Ishikawa (cell line): Measurements from ENCODE around the gene RFESD.
A peak's percentile ranks its signal among the peaks of the same experiment; 100 is the strongest.

Source experiments
- CEBPB ChIP-seq: IDR thresholded peaks from 2 replicates; pipeline ENCODE4 v1.6.1; 2012
- CREB1 ChIP-seq: IDR thresholded peaks from 2 replicates; pipeline ENCODE4 v1.6.1; 2012; ENCODE audit warnings: low read depth
- EGR1 ChIP-seq: IDR thresholded peaks from 2 replicates; pipeline ENCODE4 v1.6.1; 2012
- EP300 ChIP-seq: IDR thresholded peaks from 2 replicates; pipeline ENCODE4 v1.6.1; 2012; ENCODE audit warnings: borderline replicate concordance
- FOXM1 ChIP-seq: IDR thresholded peaks from 2 replicates; pipeline ENCODE4 v1.6.1; 2012; ENCODE audit warnings: low read depth, borderline replicate concordance
- MAX ChIP-seq: IDR thresholded peaks from 2 replicates; pipeline ENCODE4 v1.6.1; 2012
- NFIC ChIP-seq: IDR thresholded peaks from 2 replicates; pipeline ENCODE4 v1.6.1; 2012
- RAD21 ChIP-seq: IDR thresholded peaks from 2 replicates; pipeline ENCODE4 v1.6.1; 2012; ENCODE audit warnings: low read depth
- REST ChIP-seq: IDR thresholded peaks from 2 replicates; pipeline ENCODE4 v1.6.1; 2012; ENCODE audit warnings: low read depth, mild to moderate bottlenecking
- TAF1 ChIP-seq: IDR thresholded peaks from 2 replicates; pipeline ENCODE4 v1.6.1; 2012; ENCODE audit warnings: low read depth, mild to moderate bottlenecking
- TCF12 ChIP-seq: IDR thresholded peaks from 2 replicates; pipeline ENCODE4 v1.6.1; 2012; ENCODE audit warnings: low read depth
- TEAD4 ChIP-seq: IDR thresholded peaks from 2 replicates; pipeline ENCODE4 v1.6.1; 2012
- USF1 ChIP-seq: IDR thresholded peaks from 2 replicates; pipeline ENCODE4 v1.6.1; 2012
- YY1 ChIP-seq: IDR thresholded peaks from 2 replicates; pipeline ENCODE4 v1.6.1; 2012; ENCODE audit warnings: low read depth
- ZBTB7A ChIP-seq: IDR thresholded peaks from 2 replicates; pipeline ENCODE4 v1.6.1; 2012; ENCODE audit warnings: low read depth

Gene RFESD

GRCh38 chr5:95649274-95649673 lies 2.7 kb downstream of the RFESD start:
- TF ChIP-seq NFIC, result no peak
- TF ChIP-seq TCF12, result no peak
- TF ChIP-seq RAD21, result no peak
- no peak for TF ChIP-seq ZBTB7A
- TF ChIP-seq EP300, result no peak
- no peak for TF ChIP-seq FOXM1
- TF ChIP-seq USF1, result no peak

GRCh38 chr5:95649842-95650620 lies 3.5 kb downstream of the RFESD start:
- TF ChIP-seq TEAD4, result no peak
- no peak for TF ChIP-seq ZBTB7A
- TF ChIP-seq EP300, result no peak
- no peak for TF ChIP-seq NFIC
- TF ChIP-seq RAD21, result no peak
- no peak for TF ChIP-seq EGR1
- TF ChIP-seq TAF1, result no peak
- no peak for TF ChIP-seq CREB1

- TF ChIP-seq EGR1 (no peak), REST (no peak), CREB1 (no peak), MAX (no peak), ZBTB7A (no peak), TAF1 (no peak), RAD21 (no peak), CEBPB (no peak), USF1 (no peak), YY1 (no peak), EP300 (no peak), FOXM1 (no peak), NFIC (no peak), TEAD4 (no peak), TCF12 (no peak)
Observed at GRCh38 chr5:95652849-95653248, 6.3 kb downstream of the RFESD start.

- no peak for TF ChIP-seq EP300
- TF ChIP-seq CEBPB, result no peak
- no peak for TF ChIP-seq ZBTB7A
- no peak for TF ChIP-seq USF1
- no peak for TF ChIP-seq NFIC
Observed at GRCh38 chr5:95654196-95654595, 7.6 kb downstream of the RFESD start.

GRCh38 chr5:95655575-95655974 lies 9.0 kb downstream of the RFESD start:
- TF ChIP-seq TEAD4 (no peak), YY1 (no peak), EP300 (no peak), ZBTB7A (no peak), FOXM1 (no peak), TAF1 (no peak)

- no peak for TF ChIP-seq ZBTB7A
- TF ChIP-seq RAD21, result no peak
- TF ChIP-seq CEBPB, result no peak
- no peak for TF ChIP-seq TEAD4
- no peak for TF ChIP-seq TAF1
- TF ChIP-seq EGR1, result no peak
Observed at GRCh38 chr5:95660060-95660459, 13.5 kb downstream of the RFESD start.

- TF ChIP-seq TEAD4 (no peak), EP300 (no peak)
Observed at GRCh38 chr5:95662946-95663345, 16.4 kb downstream of the RFESD start.

GRCh38 chr5:95664204-95664786 lies 17.7 kb downstream of the RFESD start:
- TF ChIP-seq EP300, result no peak
- TF ChIP-seq RAD21, result peak; percentile 69
